B cell (primary cell): ENCODE results near the gene VRTN. TPM values are rescaled to one million over a fixed set of nuclear protein-coding genes. Genes with fewer than 3 reads are reported as not detected.

ENCODE experiments used
- ATAC-seq: fragments of 200-7000 bp; cut with Tn5 transposase; one replicate; pipeline ENCODE4 v1.10.0; 2021; ENCODE audit warnings: low read depth, mild to moderate bottlenecking, moderate number of reproducible peaks, moderate library complexity
- CTCF ChIA-PET: fragments of 350-600 bp; sonication (Branson Sonifier 250); formaldehyde crosslinking; loops from one replicate; lab custom pipeline; 2021; ENCODE audit warnings: antibody characterized with exemption, inconsistent platforms; lab: Charles Lee
- POLR2A ChIA-PET: fragments of 350-600 bp; sonication (Branson Sonifier 250); formaldehyde crosslinking; loops from one replicate; lab custom pipeline; 2021; ENCODE audit warnings: antibody characterized with exemption; lab: Charles Lee
- DNase-seq: peaks from one replicate; pipeline ENCODE4 v3.0.0; 2013
- H2AFZ ChIP-seq: 2 replicates; pipeline ENCODE4 v1.6.1; 2012; ENCODE audit warnings: mild to moderate bottlenecking, low read depth, low read length; ENCODE audit not compliant: insufficient read depth, poor library complexity, severe bottlenecking
- H3K27ac ChIP-seq, 2 donors: 1 replicate in 1 of 2; 2 replicates in 1 of 2; pipeline ENCODE4 v1.5.1; 2012 to 2013; ENCODE audit warnings: low read length in 2 of 2, mild to moderate bottlenecking in 2 of 2, moderate library complexity in 1 of 2
- H3K27me3 ChIP-seq, 4 experiments: fragments of 200-600 bp in 1 of 4; sonication (generic) in 1 of 4; replicated peaks in 1 of 4; 1 replicate in 2 of 4; 2 replicates in 2 of 4; pipeline versions ENCODE4 v1.6.1 to v1.7.0; 2013 to 2016; ENCODE audit warnings: low read length in 3 of 4, mild to moderate bottlenecking in 2 of 4, mixed read lengths in 1 of 4, moderate library complexity in 1 of 4; ENCODE audit not compliant: insufficient read depth in 4 of 4, control insufficient read depth in 3 of 4; ENCODE audit errors: control extremely low read depth in 1 of 4
- H3K36me3 ChIP-seq, 2 experiments: replicated peaks in 1 of 2; 1 replicate in 1 of 2; 2 replicates in 1 of 2; pipeline versions ENCODE4 v1.6.1 to v1.7.1; 2013; ENCODE audit warnings: low read length in 1 of 2; ENCODE audit not compliant: insufficient read depth in 2 of 2, control insufficient read depth in 1 of 2; ENCODE audit errors: control extremely low read depth in 1 of 2, extremely low read depth in 1 of 2
- H3K4me1 ChIP-seq, 2 donors: fragments of 200-600 bp in 1 of 2; sonication (generic) in 1 of 2; 1 replicate in 1 of 2; 2 replicates in 1 of 2; pipeline versions ENCODE4 v1.5.1 to v1.6.1; 2013 to 2017; ENCODE audit warnings: low read length in 2 of 2; ENCODE audit not compliant: control insufficient read depth in 2 of 2, insufficient read depth in 2 of 2
- H3K4me2 ChIP-seq: replicated peaks from 2 replicates; pipeline ENCODE3; 2012; ENCODE audit warnings: mild to moderate bottlenecking, low read depth, low read length; ENCODE audit not compliant: poor library complexity, severe bottlenecking
- H3K4me3 ChIP-seq, 5 experiments: fragments of 200-600 bp in 1 of 5; sonication (generic) in 1 of 5; 1 replicate in 3 of 5; 2 replicates in 2 of 5; pipeline versions ENCODE4 v1.5.1 to v1.7.0; 2011 to 2016; ENCODE audit warnings: low read length in 4 of 5, mild to moderate bottlenecking in 4 of 5, low read depth in 2 of 5, control low read depth in 1 of 5, moderate library complexity in 1 of 5; ENCODE audit not compliant: insufficient read depth in 1 of 5; ENCODE audit errors: control extremely low read depth in 1 of 5, extremely low read depth in 1 of 5
- H3K79me2 ChIP-seq: fragments of 200-600 bp; sonication (generic); one replicate; pipeline ENCODE4 v1.6.0; 2016; ENCODE audit warnings: low read length; ENCODE audit not compliant: control insufficient read depth, insufficient read depth
- H3K9ac ChIP-seq: fragments of 200-600 bp; sonication (generic); 2 replicates; pipeline ENCODE4 v1.6.1; 2017; ENCODE audit warnings: mild to moderate bottlenecking, low read length, moderate library complexity
- H3K9me3 ChIP-seq, 3 donors: one replicate each; pipeline versions ENCODE4 v1.6.1 to v1.7.1; 2013; ENCODE audit warnings: low read length in 2 of 3; ENCODE audit not compliant: control insufficient read depth in 2 of 3, insufficient read depth in 1 of 3; ENCODE audit errors: control extremely low read depth in 1 of 3
- H4K20me1 ChIP-seq: 2 replicates; pipeline ENCODE4 v1.6.0; 2012; ENCODE audit warnings: mild to moderate bottlenecking, low read length; ENCODE audit not compliant: insufficient read depth, control insufficient read depth, poor library complexity, severe bottlenecking
- H3K27ac Mint-ChIP-seq: one replicate; pipeline ENCODE4 v1.8.0; 2021; ENCODE audit warnings: mixed read lengths
- H3K27me3 Mint-ChIP-seq: one replicate; pipeline ENCODE4 v1.8.0; 2021; ENCODE audit warnings: mixed read lengths
- H3K4me1 Mint-ChIP-seq: one replicate; pipeline ENCODE4 v1.8.0; 2021; ENCODE audit warnings: mixed read lengths
- H3K4me3 Mint-ChIP-seq: one replicate; pipeline ENCODE4 v1.8.0; 2021; ENCODE audit warnings: mixed read lengths
- H3K9me3 Mint-ChIP-seq: one replicate; pipeline ENCODE4 v1.8.0; 2022; ENCODE audit warnings: mixed read lengths; ENCODE audit not compliant: insufficient read depth
- EZH2 ChIP-seq: IDR thresholded peaks from 2 replicates; pipeline ENCODE4 v1.6.1; 2012; ENCODE audit warnings: borderline replicate concordance, low read depth, mild to moderate bottlenecking, moderate library complexity, low read length; ENCODE audit not compliant: insufficient read depth, poor library complexity, severe bottlenecking
- WGBS: methylation state at CpG from one replicate; pipeline ENCODE4 v1.1.5; 2013; ENCODE audit warnings: missing lambda C conversion rate; ENCODE audit not compliant: insufficient coverage; 5-methylcytosine and 5-hydroxymethylcytosine counted together
- intact Hi-C: fragments of 100-400 bp; cut with micrococcal nuclease; formaldehyde crosslinking; loops from one replicate; pipeline ENCODE4 v1.10.0; 2022
- polyA minus RNA-seq: library from RNA; depleted of rRNA, polyadenylated mRNA; stranded (reverse); fragments of >200 nt; gene quantifications from 2 replicates; pipeline ENCODE4 v1.2.3, GENCODE V29; 2012
- polyA plus RNA-seq: library from polyadenylated mRNA; depleted of rRNA; stranded (reverse); fragments of >200 nt; gene quantifications from 2 replicates; pipeline ENCODE4 v1.2.3, GENCODE V29; 2012
- total RNA-seq, 2 donors: library from RNA; stranded (reverse); fragments of 120-200 nt in 1 of 2; gene quantifications; 1 replicate in 1 of 2; 2 replicates in 1 of 2; pipeline versions ENCODE4 v1.2.3 to v1.2.4, GENCODE V29; 2013 to 2022
- TF ChIP-seq, protein P1 (sequence below): fragments of 200-600 bp; IDR thresholded peaks from one replicate; pipeline ENCODE4 v1.8.0; 2022; ENCODE audit warnings: antibody characterized with exemption, mild to moderate bottlenecking

The VRTN gene, protein sequence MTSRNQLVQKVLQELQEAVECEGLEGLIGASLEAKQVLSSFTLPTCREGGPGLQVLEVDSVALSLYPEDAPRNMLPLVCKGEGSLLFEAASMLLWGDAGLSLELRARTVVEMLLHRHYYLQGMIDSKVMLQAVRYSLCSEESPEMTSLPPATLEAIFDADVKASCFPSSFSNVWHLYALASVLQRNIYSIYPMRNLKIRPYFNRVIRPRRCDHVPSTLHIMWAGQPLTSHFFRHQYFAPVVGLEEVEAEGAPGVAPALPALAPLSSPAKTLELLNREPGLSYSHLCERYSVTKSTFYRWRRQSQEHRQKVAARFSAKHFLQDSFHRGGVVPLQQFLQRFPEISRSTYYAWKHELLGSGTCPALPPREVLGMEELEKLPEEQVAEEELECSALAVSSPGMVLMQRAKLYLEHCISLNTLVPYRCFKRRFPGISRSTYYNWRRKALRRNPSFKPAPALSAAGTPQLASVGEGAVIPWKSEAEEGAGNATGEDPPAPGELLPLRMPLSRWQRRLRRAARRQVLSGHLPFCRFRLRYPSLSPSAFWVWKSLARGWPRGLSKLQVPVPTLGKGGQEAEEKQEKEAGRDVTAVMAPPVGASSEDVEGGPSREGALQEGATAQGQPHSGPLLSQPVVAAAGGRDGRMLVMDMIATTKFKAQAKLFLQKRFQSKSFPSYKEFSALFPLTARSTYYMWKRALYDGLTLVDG
- total RNA-seq: not detected in 2 replicates
- total RNA-seq (2013): not detected
- polyA plus RNA-seq: not detected in 2 replicates
- 0.07 TPM in 1 of 2 replicates, not detected in the other for polyA minus RNA-seq

DNA sequence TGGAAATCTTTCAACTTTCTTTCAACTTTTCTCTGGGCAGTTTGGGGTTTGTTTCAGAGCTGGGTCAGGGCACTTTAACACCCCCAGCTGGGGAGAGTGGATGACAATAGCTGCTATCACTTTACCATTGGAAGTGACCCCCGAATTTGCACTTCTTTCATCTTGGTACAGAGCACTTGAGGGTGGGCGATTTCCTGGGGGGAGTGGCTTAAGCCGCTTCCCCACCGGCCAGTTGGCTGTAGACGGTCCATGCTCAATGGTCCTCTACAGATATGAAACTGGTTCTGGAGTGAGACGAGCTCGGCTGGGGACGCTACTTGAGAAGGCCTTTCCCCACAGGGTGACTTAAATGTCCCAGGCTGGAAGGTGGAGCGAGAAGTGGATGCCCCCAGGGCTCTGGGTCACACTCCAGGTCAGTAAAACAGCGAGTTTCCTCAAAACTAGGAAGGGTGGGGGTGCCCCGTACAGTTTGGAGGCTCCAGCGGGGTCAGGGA is at the start of gene VRTN:
TSS of gene VRTN (plus strand) at position 231 of the 494 bp plus-strand sequence. CDS start 8,313 bp downstream, outside the sequence.
- 95% methylated on average over 12 of the region's 12 CpGs for WGBS
- no peak within 1 kb of the TSS for H3K4me3 Mint-ChIP-seq
- H3K27me3 Mint-ChIP-seq: peaks cover 10% of the 10 kb centered on the region
- H3K27ac Mint-ChIP-seq: no peak within 1 kb of the TSS
- ChIA-PET POLR2A (no interaction called here), CTCF (no interaction called here)
- no peak for ATAC-seq
- Histone ChIP-seq H3K79me2 (no peaks in the 10 kb centered on the region), H3K4me2 (no peak within 1 kb of the TSS), H3K36me3 (no peaks in the 10 kb centered on the region), H2AFZ (no peak within 1 kb of the TSS), H3K9ac (no peak within 1 kb of the TSS), H3K27me3 (no peaks in the 10 kb centered on the region), H3K4me3 (no peak within 1 kb of the TSS), H3K4me1 (no peaks in the 10 kb centered on the region), H3K9me3 (no peaks in the 10 kb centered on the region), H4K20me1 (no peaks in the 10 kb centered on the region), H3K27ac (no peak within 1 kb of the TSS)
- H3K9me3 Mint-ChIP-seq: no peaks in the 10 kb centered on the region
- TF ChIP-seq, protein P1, sequence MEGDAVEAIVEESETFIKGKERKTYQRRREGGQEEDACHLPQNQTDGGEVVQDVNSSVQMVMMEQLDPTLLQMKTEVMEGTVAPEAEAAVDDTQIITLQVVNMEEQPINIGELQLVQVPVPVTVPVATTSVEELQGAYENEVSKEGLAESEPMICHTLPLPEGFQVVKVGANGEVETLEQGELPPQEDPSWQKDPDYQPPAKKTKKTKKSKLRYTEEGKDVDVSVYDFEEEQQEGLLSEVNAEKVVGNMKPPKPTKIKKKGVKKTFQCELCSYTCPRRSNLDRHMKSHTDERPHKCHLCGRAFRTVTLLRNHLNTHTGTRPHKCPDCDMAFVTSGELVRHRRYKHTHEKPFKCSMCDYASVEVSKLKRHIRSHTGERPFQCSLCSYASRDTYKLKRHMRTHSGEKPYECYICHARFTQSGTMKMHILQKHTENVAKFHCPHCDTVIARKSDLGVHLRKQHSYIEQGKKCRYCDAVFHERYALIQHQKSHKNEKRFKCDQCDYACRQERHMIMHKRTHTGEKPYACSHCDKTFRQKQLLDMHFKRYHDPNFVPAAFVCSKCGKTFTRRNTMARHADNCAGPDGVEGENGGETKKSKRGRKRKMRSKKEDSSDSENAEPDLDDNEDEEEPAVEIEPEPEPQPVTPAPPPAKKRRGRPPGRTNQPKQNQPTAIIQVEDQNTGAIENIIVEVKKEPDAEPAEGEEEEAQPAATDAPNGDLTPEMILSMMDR: no peak
- TF ChIP-seq EZH2: no peak
- no peaks in the 10 kb centered on the region for H3K4me1 Mint-ChIP-seq
- intact Hi-C loops: no loop called here
- no peak for DNase-seq
